HepG2 (cell line): ENCODE data around the gene SPTAN1. TPM values are rescaled to one million over a fixed set of nuclear protein-coding genes. Genes with fewer than 3 reads are reported as not detected.

Experiments
- ATAC-seq: fragments of 200-7000 bp; cut with Tn5 transposase; 3 replicates; pipeline ENCODE4 v1.9.1; 2020; ENCODE audit warnings: mild to moderate bottlenecking, moderate library complexity
- BruUV-seq: library from RNA; stranded (reverse); fragments of 400-500 nt; replicated peaks from 2 replicates; lab custom pipeline; 2021; lab: Mats Ljungman, UMichigan
- CTCF ChIA-PET: fragments of 300-600 bp; formaldehyde crosslinking; extraction: SDS; loops from one replicate; lab custom pipeline; 2021; ENCODE audit warnings: low total read pairs, inconsistent platforms, low intra/inter-chr PET ratio; lab: Yijun Ruan, JAX
- POLR2A ChIA-PET: fragments of 350-600 bp; sonication (Branson Sonifier 250); formaldehyde crosslinking; loops from one replicate; lab custom pipeline; 2020; ENCODE audit warnings: antibody characterized with exemption, inconsistent platforms; lab: Yijun Ruan, JAX
- DNase-seq: peaks from one replicate; pipeline ENCODE4 v3.0.0-alpha.2; 2015; ENCODE audit warnings: low spot score
- FAIRE-seq: peaks from 3 replicates; lab custom pipeline; 2011; peaks lifted over from hg19 to GRCh38; lab: Jason Lieb, UNC
- H2AFZ ChIP-seq: one replicate; pipeline ENCODE4 v1.6.1; 2011; ENCODE audit warnings: low read length, inconsistent platforms
- H3K27ac ChIP-seq: fragments of 300-600 bp; 3 replicates; pipeline ENCODE4 v1.8.0; 2011; ENCODE audit warnings: mixed run types, mild to moderate bottlenecking, mixed read lengths, low read length, inconsistent platforms; ENCODE audit not compliant: insufficient read depth; ENCODE audit errors: extremely low read length
- H3K27me3 ChIP-seq, 2 experiments: fragments of 200-600 bp in 1 of 2; 2 replicates in 1 of 2; 3 replicates in 1 of 2; pipeline versions ENCODE4 v1.6.0 to v1.8.0; 2011; ENCODE audit warnings: low read length in 2 of 2, mild to moderate bottlenecking in 2 of 2, moderate library complexity in 2 of 2, inconsistent platforms in 1 of 2; ENCODE audit not compliant: insufficient read depth in 2 of 2, control insufficient read depth in 1 of 2
- H3K36me3 ChIP-seq, 2 experiments: fragments of 200-600 bp in 1 of 2; replicated peaks in 1 of 2; 2 replicates in 1 of 2; 3 replicates in 1 of 2; pipeline versions ENCODE4 v1.5.1 to v1.8.0; 2011; ENCODE audit warnings: low read length in 2 of 2, inconsistent platforms in 1 of 2; ENCODE audit not compliant: insufficient read depth in 2 of 2, control insufficient read depth in 1 of 2
- H3K4me1 ChIP-seq: 2 replicates; pipeline ENCODE4 v1.5.1; 2012; ENCODE audit warnings: low read length, inconsistent platforms; ENCODE audit not compliant: insufficient read depth
- H3K4me2 ChIP-seq: 2 replicates; pipeline ENCODE4 v1.6.0; 2011; ENCODE audit warnings: low read depth, low read length, inconsistent platforms
- H3K4me3 ChIP-seq, 3 experiments: fragments of 200-600 bp in 1 of 3; sonication (generic), shearing (Covaris generic) in 1 of 3; replicated peaks in 1 of 3; 2 replicates each; pipeline ENCODE4 v1.5.1; 2011 to 2016; ENCODE audit warnings: low read length in 3 of 3, inconsistent platforms in 2 of 3, low read depth in 2 of 3, mild to moderate bottlenecking in 2 of 3, control low read depth in 1 of 3, mixed read lengths in 1 of 3; ENCODE audit not compliant: insufficient read depth in 1 of 3
- H3K79me2 ChIP-seq: one replicate; pipeline ENCODE4 v1.6.1; 2011; ENCODE audit warnings: low read length, inconsistent platforms; ENCODE audit not compliant: insufficient read depth
- H3K9ac ChIP-seq: 2 replicates; pipeline ENCODE4 v1.6.0; 2011; ENCODE audit warnings: mild to moderate bottlenecking, low read depth, low read length, inconsistent platforms; ENCODE audit not compliant: insufficient read depth
- H3K9me3 ChIP-seq: 2 replicates; pipeline ENCODE4 v1.5.1; 2012; ENCODE audit warnings: mild to moderate bottlenecking, low read length
- H4K20me1 ChIP-seq: 2 replicates; pipeline ENCODE4 v1.6.0; 2011; ENCODE audit warnings: inconsistent platforms, mild to moderate bottlenecking, low read length, moderate library complexity; ENCODE audit not compliant: insufficient read depth
- ARHGAP35 ChIP-seq: sonication (generic); formaldehyde crosslinking; IDR thresholded peaks from 2 replicates; pipeline ENCODE4 v1.9.0; 2022; ENCODE audit warnings: mild to moderate bottlenecking, inconsistent platforms, moderate library complexity, missing genetic modification reagents, borderline replicate concordance
- ATF3 ChIP-seq: sonication (generic); formaldehyde crosslinking; IDR thresholded peaks from 2 replicates; pipeline ENCODE4 v1.4.0; 2020; ENCODE audit warnings: missing genetic modification reagents
- ATF7-NPFF ChIP-seq: sonication (generic); formaldehyde crosslinking; IDR thresholded peaks from 2 replicates; pipeline ENCODE4 v1.8.1; 2023; ENCODE audit warnings: mild to moderate bottlenecking, low read depth, missing genetic modification reagents, moderate library complexity
- HOXA3 ChIP-seq: sonication (generic); formaldehyde crosslinking; IDR thresholded peaks from 2 replicates; pipeline ENCODE4 v1.5.0; 2020; ENCODE audit warnings: missing genetic modification reagents
- MTA1 ChIP-seq: sonication (generic); formaldehyde crosslinking; IDR thresholded peaks from 2 replicates; pipeline ENCODE4 v1.4.0; 2020; ENCODE audit warnings: missing genetic modification reagents, mild to moderate bottlenecking, borderline replicate concordance
- NCOA5 ChIP-seq: sonication (generic); formaldehyde crosslinking; IDR thresholded peaks from 2 replicates; pipeline ENCODE4 v1.4.0; 2020; ENCODE audit warnings: missing genetic modification reagents
- NFKB2 ChIP-seq: sonication (generic); formaldehyde crosslinking; IDR thresholded peaks from 2 replicates; pipeline ENCODE4 v1.4.0; 2020; ENCODE audit warnings: missing genetic modification reagents, borderline replicate concordance
- PITX1 ChIP-seq: sonication (generic); formaldehyde crosslinking; IDR thresholded peaks from 2 replicates; pipeline ENCODE4 v1.5.1; 2020; ENCODE audit warnings: mild to moderate bottlenecking, missing genetic modification reagents
- SMARCC2 ChIP-seq: fragments of 450-650 bp; IDR thresholded peaks from 2 replicates; pipeline ENCODE4 v1.6.1; 2017; ENCODE audit warnings: antibody characterized with exemption, mild to moderate bottlenecking
- TEAD3 ChIP-seq: optimal IDR thresholded peaks from 2 replicates; pipeline ENCODE3; 2016; ENCODE audit warnings: borderline replicate concordance
- TFDP2 ChIP-seq: sonication (generic); formaldehyde crosslinking; IDR thresholded peaks from 2 replicates; pipeline ENCODE4 v1.4.0; 2020; ENCODE audit warnings: missing genetic modification reagents
- ZBTB10 ChIP-seq: sonication (generic); formaldehyde crosslinking; IDR thresholded peaks from 2 replicates; pipeline ENCODE4 v1.4.0; 2020; ENCODE audit warnings: missing genetic modification reagents, borderline replicate concordance
- ZNF124 ChIP-seq: sonication (generic); formaldehyde crosslinking; IDR thresholded peaks from 2 replicates; pipeline ENCODE4 v1.4.0; 2020; ENCODE audit warnings: missing genetic modification reagents
- ZNF235 ChIP-seq: sonication (generic); formaldehyde crosslinking; IDR thresholded peaks from 2 replicates; pipeline ENCODE4 v1.8.1; 2023; ENCODE audit warnings: mild to moderate bottlenecking, missing genetic modification reagents, borderline replicate concordance
- ZNF333 ChIP-seq: sonication (generic); formaldehyde crosslinking; IDR thresholded peaks from 2 replicates; pipeline ENCODE4 v1.4.0; 2020; ENCODE audit warnings: mild to moderate bottlenecking, missing genetic modification reagents, borderline replicate concordance
- WGBS: methylation state at CpG from one replicate; pipeline ENCODE4 v1.1.6; 2017; ENCODE audit warnings: low lambda C conversion rate; 5-methylcytosine and 5-hydroxymethylcytosine counted together
- in situ Hi-C: cut with HindIII; loops from 2 replicates; pipeline ENCODE4 v1.10.0; 2017; ENCODE audit warnings: low pct_unique_long_range_greater_than_20kb; ENCODE audit not compliant: extremely low pct_ligation_motif_present
- intact Hi-C: fragments of 100-400 bp; cut with micrococcal nuclease; formaldehyde crosslinking; loops from one replicate; pipeline ENCODE4 v1.10.0; 2022; ENCODE audit not compliant: unreplicated experiment
- polyA plus RNA-seq, 8 experiments: library from polyadenylated mRNA; depleted of rRNA in 3 of 8; stranded (reverse) in 7 of 8; unstranded in 1 of 8; fragments of >200 nt; fragmentation: Illumina TruSeq in 4 of 8; extraction: Trizol in 4 of 8; gene quantifications; 2 replicates each; pipeline versions ENCODE4 v1.2.1 to v1.2.3, GENCODE V29; 2011 to 2016; ENCODE audit warnings: low read depth in 4 of 8, missing spikeins in 1 of 8, mixed read lengths in 1 of 8; ENCODE audit not compliant: insufficient read depth in 1 of 8
- total RNA-seq, 5 experiments: library from RNA; depleted of rRNA; stranded (reverse); fragments of >200 nt; fragmentation: Illumina TruSeq; extraction: Trizol; gene quantifications; 2 replicates each; pipeline ENCODE4 v1.2.3, GENCODE V29; 2016; ENCODE audit warnings: low read depth in 1 of 5

Gene SPTAN1
- total and polyA plus RNA-seq, 2 of the 13 experiments (the other 11 are each of a cell fraction or from before 2014, with no cell fraction given), result 106 to 111 TPM

- Histone ChIP-seq H2AFZ (no peak overlapping the region), H3K79me2 (no peaks in the 10 kb centered on the region), H3K9ac (no peak overlapping the region), H3K27ac (no peak overlapping the region), H3K36me3 (peaks cover 29 to 61% of the 10 kb centered on the region in 2 experiments), H3K27me3 (no peaks in the 10 kb centered on the region), H3K4me3 (no peak overlapping the region), H3K4me1 (peaks cover 11% of the 10 kb centered on the region), H3K9me3 (no peaks in the 10 kb centered on the region), H4K20me1 (no peaks in the 10 kb centered on the region), H3K4me2 (no peak overlapping the region)
- FAIRE-seq, result no peak
- in situ Hi-C loops, result no loop called here
- CTCF ChIA-PET, result no interaction called here
- TF ChIP-seq ARHGAP35 (no peak), ZNF235 (CRISPR knock-in tag) (no peak), ATF3 (CRISPR knock-in tag) (no peak), MTA1 (CRISPR knock-in tag) (no peak), NCOA5 (CRISPR knock-in tag) (no peak), ZNF124 (CRISPR knock-in tag) (no peak), TEAD3 (no peak), NFKB2 (no peak)
- no TSS peak for BruUV-seq
- DNase-seq, result no peak
- POLR2A ChIA-PET, result interaction anchor here (1.6 kb wide), 1 partner anchor 10 kb away, joined by 6 read pairs; no protein-coding TSS in a partner anchor
- intact Hi-C loops, result no loop called here
- 97% methylated on average over 11 of the region's 20 CpGs for WGBS
- ATAC-seq, result no peak
Measured at GRCh38 chr9:128625391-128626146, 73.2 kb downstream of the SPTAN1 start.

- no TSS peak for BruUV-seq
- POLR2A ChIA-PET, result interaction anchor here (1.6 kb wide), 1 partner anchor 10 kb away, joined by 6 read pairs; no protein-coding TSS in a partner anchor
- TF ChIP-seq ZBTB10 (CRISPR knock-in tag), result no peak
- no peak for TF ChIP-seq ZNF333 (CRISPR knock-in tag)
- TF ChIP-seq TFDP2 (CRISPR knock-in tag), result no peak
- TF ChIP-seq HOXA3 (CRISPR knock-in tag), result no peak
- TF ChIP-seq ATF7-NPFF (CRISPR knock-in tag), result no peak
- TF ChIP-seq SMARCC2, result no peak
- no peak for TF ChIP-seq PITX1 (CRISPR knock-in tag)
Measured at GRCh38 chr9:128626181-128626580, 73.8 kb downstream of the SPTAN1 start.

More at GRCh38 chr9:128626181-128626580, 73.8 kb downstream of the SPTAN1 start:
- Histone ChIP-seq H3K27ac (no peak overlapping the region), H3K4me1 (peaks cover 11% of the 10 kb centered on the region), H3K9ac (no peak overlapping the region), H3K9me3 (no peaks in the 10 kb centered on the region), H3K4me3 (no peak overlapping the region), H3K79me2 (no peaks in the 10 kb centered on the region), H2AFZ (no peak overlapping the region), H3K36me3 (peaks cover 27 to 55% of the 10 kb centered on the region in 2 experiments), H3K4me2 (no peak overlapping the region), H4K20me1 (no peaks in the 10 kb centered on the region), H3K27me3 (no peaks in the 10 kb centered on the region)
- no peak for ATAC-seq
- in situ Hi-C loops, result no loop called here
- no peak for DNase-seq
- CTCF ChIA-PET, result no interaction called here
- FAIRE-seq, result no peak
- 93% methylated on average over 16 of the region's 16 CpGs for WGBS
- intact Hi-C loops, result no loop called here
